H9 (cell line): ENCODE measurements around the gene PIMREG. TPM values are rescaled to one million over a fixed set of nuclear protein-coding genes. Genes with fewer than 3 reads are reported as not detected.

Source experiments
- DNase-seq: peaks from one replicate; pipeline ENCODE4 v3.0.0-alpha.2; 2017
- H2AFZ ChIP-seq: one replicate; pipeline ENCODE4 v1.6.1; 2013; ENCODE audit warnings: mild to moderate bottlenecking, low read length, control low read depth, moderate library complexity
- H2AK5ac ChIP-seq: 2 replicates; pipeline ENCODE4 v1.6.1; 2013; ENCODE audit warnings: low read length, control low read depth, mixed read lengths; ENCODE audit not compliant: insufficient read length
- H2BK120ac ChIP-seq: one replicate; pipeline ENCODE4 v1.6.1; 2013; ENCODE audit warnings: low read depth, mild to moderate bottlenecking, low read length, control low read depth, inconsistent platforms; ENCODE audit not compliant: poor library complexity, severe bottlenecking
- H2BK12ac ChIP-seq: 2 replicates; pipeline ENCODE4 v1.6.1; 2013; ENCODE audit warnings: low read length, control low read depth, mixed read lengths, low read depth; ENCODE audit not compliant: insufficient read length
- H2BK15ac ChIP-seq: 2 replicates; pipeline ENCODE4 v1.6.1; 2013; ENCODE audit warnings: low read depth, low read length, control low read depth
- H2BK20ac ChIP-seq: one replicate; pipeline ENCODE4 v1.6.1; 2013; ENCODE audit warnings: low read depth, mild to moderate bottlenecking, low read length, control low read depth, inconsistent platforms; ENCODE audit not compliant: poor library complexity, severe bottlenecking
- H2BK5ac ChIP-seq: 2 replicates; pipeline ENCODE4 v1.6.1; 2013; ENCODE audit warnings: low read length, control low read depth, mixed read lengths; ENCODE audit not compliant: insufficient read length
- H3K14ac ChIP-seq: 2 replicates; pipeline ENCODE4 v1.6.1; 2013; ENCODE audit warnings: low read length, control low read depth; ENCODE audit not compliant: insufficient read depth
- H3K18ac ChIP-seq: 2 replicates; pipeline ENCODE4 v1.6.1; 2013; ENCODE audit warnings: low read depth, mild to moderate bottlenecking, mixed read lengths, low read length, control low read depth; ENCODE audit not compliant: insufficient read length
- H3K23ac ChIP-seq: 2 replicates; pipeline ENCODE4 v1.6.1; 2013; ENCODE audit warnings: low read length, control low read depth, mixed read lengths, low read depth; ENCODE audit not compliant: insufficient read length
- H3K23me2 ChIP-seq: 2 replicates; pipeline ENCODE4 v1.6.1; 2013; ENCODE audit warnings: low read depth, mild to moderate bottlenecking, mixed read lengths, low read length, control low read depth; ENCODE audit not compliant: insufficient read length, poor library complexity, severe bottlenecking
- H3K27ac ChIP-seq: 2 replicates; pipeline ENCODE4 v1.5.1; 2013; ENCODE audit warnings: low read length, control low read depth, mixed read lengths, low read depth; ENCODE audit not compliant: insufficient read length
- H3K27me3 ChIP-seq: 2 replicates; pipeline ENCODE4 v1.6.1; 2013; ENCODE audit warnings: low read length, control low read depth, inconsistent platforms; ENCODE audit not compliant: insufficient read depth
- H3K4ac ChIP-seq: 2 replicates; pipeline ENCODE4 v1.6.1; 2013; ENCODE audit warnings: low read depth, mild to moderate bottlenecking, control low read depth, inconsistent platforms, low read length, moderate library complexity
- H3K4me1 ChIP-seq: 2 replicates; pipeline ENCODE4 v1.6.1; 2013; ENCODE audit warnings: low read length, control low read depth, inconsistent platforms; ENCODE audit not compliant: insufficient read depth
- H3K4me2 ChIP-seq: 2 replicates; pipeline ENCODE4 v1.6.1; 2013; ENCODE audit warnings: low read length, control low read depth, mixed read lengths; ENCODE audit not compliant: insufficient read length, insufficient read depth
- H3K56ac ChIP-seq: 2 replicates; pipeline ENCODE4 v1.6.1; 2013; ENCODE audit warnings: low read depth, mild to moderate bottlenecking, mixed read lengths, low read length, control low read depth; ENCODE audit not compliant: insufficient read length
- H3K79me1 ChIP-seq: 2 replicates; pipeline ENCODE4 v1.6.1; 2013; ENCODE audit warnings: low read depth, mild to moderate bottlenecking, moderate library complexity, low read length, control low read depth, inconsistent platforms; ENCODE audit not compliant: insufficient read depth, poor library complexity, severe bottlenecking
- H3K79me2 ChIP-seq: 2 replicates; pipeline ENCODE4 v1.6.1; 2013; ENCODE audit warnings: low read length, control low read depth, inconsistent platforms; ENCODE audit not compliant: insufficient read depth
- H3K9ac ChIP-seq: 2 replicates; pipeline ENCODE4 v1.6.1; 2013; ENCODE audit warnings: low read length, control low read depth, mixed read lengths; ENCODE audit not compliant: insufficient read length; ENCODE audit errors: extremely low read depth
- H3K9me3 ChIP-seq: one replicate; pipeline ENCODE4 v1.6.1; 2013; ENCODE audit warnings: low read depth, low read length, inconsistent platforms; ENCODE audit not compliant: control insufficient read depth
- H3T11ph ChIP-seq: one replicate; pipeline ENCODE4 v1.6.1; 2013; ENCODE audit warnings: mild to moderate bottlenecking, low read length, control low read depth, inconsistent platforms
- H4K20me1 ChIP-seq: one replicate; pipeline ENCODE4 v1.6.1; 2013; ENCODE audit not compliant: control insufficient read depth, insufficient read length, insufficient read depth
- H4K5ac ChIP-seq: 2 replicates; pipeline ENCODE4 v1.6.1; 2013; ENCODE audit warnings: low read depth, mild to moderate bottlenecking, mixed read lengths, low read length, control low read depth; ENCODE audit not compliant: insufficient read length
- H4K8ac ChIP-seq: replicated peaks from 2 replicates; pipeline ENCODE4 v1.6.1; 2013; ENCODE audit warnings: low read length, control low read depth, mixed read lengths, low read depth; ENCODE audit not compliant: insufficient read length
- H4K91ac ChIP-seq: 2 replicates; pipeline ENCODE4 v1.6.1; 2013; ENCODE audit warnings: low read depth, mild to moderate bottlenecking, moderate library complexity, mixed read lengths, low read length, control low read depth; ENCODE audit not compliant: insufficient read length
- H3K27ac Mint-ChIP-seq, 3 experiments: 2 replicates in 2 of 3; 3 replicates in 1 of 3; pipeline ENCODE4 v1.8.0; 2020 to 2021; ENCODE audit warnings: mixed read lengths in 3 of 3, mild to moderate bottlenecking in 1 of 3, moderate library complexity in 1 of 3
- H3K27me3 Mint-ChIP-seq: 2 replicates; pipeline ENCODE4 v1.8.0; 2021; ENCODE audit warnings: low read depth, mild to moderate bottlenecking, moderate library complexity, mixed read lengths
- H3K36me3 Mint-ChIP-seq, 3 experiments: 2 replicates in 2 of 3; 3 replicates in 1 of 3; pipeline ENCODE4 v1.8.0; 2020 to 2021; ENCODE audit warnings: low read depth in 3 of 3, mixed read lengths in 3 of 3; ENCODE audit not compliant: insufficient read depth in 1 of 3
- H3K4me1 Mint-ChIP-seq, 2 experiments: 2 replicates each; pipeline ENCODE4 v1.8.0; 2020; ENCODE audit warnings: mixed read lengths in 2 of 2
- H3K4me3 Mint-ChIP-seq, 2 experiments: 2 replicates in 1 of 2; 3 replicates in 1 of 2; pipeline ENCODE4 v1.8.0; 2020 to 2021; ENCODE audit warnings: mild to moderate bottlenecking in 2 of 2, mixed read lengths in 2 of 2, moderate library complexity in 1 of 2
- H3K9me3 Mint-ChIP-seq, 2 experiments: 2 replicates in 1 of 2; 3 replicates in 1 of 2; pipeline ENCODE4 v1.8.0; 2020; ENCODE audit warnings: mild to moderate bottlenecking in 2 of 2, mixed read lengths in 2 of 2, moderate library complexity in 1 of 2
- CTCF ChIP-seq: fragments of 200-600 bp; sonication (generic); conservative IDR thresholded peaks from 3 replicates; pipeline ENCODE4 v1.8.0; 2021; ENCODE audit warnings: antibody characterized with exemption, mild to moderate bottlenecking
- WGBS: extraction: QIAGEN DNeasy Blood & Tissue Kit; methylation state at CpG from one replicate; pipeline ENCODE4 v1.1.7; 2013; ENCODE audit warnings: missing lambda C conversion rate, low lambda C conversion rate, mixed read lengths; ENCODE audit not compliant: insufficient read length; ENCODE audit errors: extremely low coverage; 5-methylcytosine and 5-hydroxymethylcytosine counted together
- total RNA-seq: library from RNA; stranded (reverse); gene quantifications from 2 replicates; pipeline ENCODE4 v1.2.1, GENCODE V29; 2021

PIMREG gene
- total RNA-seq, 1 experiment from 2014 or later = 91.6 TPM

GRCh38 chr17:6470146-6470718 lies 26.0 kb downstream of the PIMREG start:
- Mint-ChIP-seq H3K27ac (no peak overlapping the region; a peak in 1 of 7 replicates), H3K27me3 (peaks cover 2% of the 10 kb centered on the region; the same call in 1 of the 2 replicates), H3K36me3 (no peaks in the 10 kb centered on the region; a peak in 3 of 7 replicates), H3K4me1 (peaks cover 29 to 45% of the 10 kb centered on the region in 2 experiments), H3K4me3 (no peak overlapping the region), H3K9me3 (peaks cover 0 to 3% of the 10 kb centered on the region in 2 experiments; a peak in 1 of 5 replicates)
- Histone ChIP-seq H4K20me1 (no peaks in the 10 kb centered on the region), H3K27me3 (no peaks in the 10 kb centered on the region; the same call in 1 of the 2 replicates), H4K5ac (no peak overlapping the region), H2BK5ac (no peak overlapping the region), H3K18ac (no peak overlapping the region), H3K4ac (no peak overlapping the region), H3K27ac (no peak overlapping the region), H2BK12ac (no peak overlapping the region), H2BK20ac (no peak overlapping the region), H3K23me2 (no peaks in the 10 kb centered on the region), H3K56ac (no peak overlapping the region), H3K4me2 (no peak overlapping the region), H2BK120ac (no peak overlapping the region), H3T11ph (no peak overlapping the region), H4K8ac (no peak overlapping the region), H2AK5ac (no peak overlapping the region), H2AFZ (no peak overlapping the region), H3K4me1 (no peaks in the 10 kb centered on the region), H2BK15ac (no peak overlapping the region), H3K9me3 (no peaks in the 10 kb centered on the region), H3K23ac (no peak overlapping the region), H3K79me1 (no peaks in the 10 kb centered on the region), H3K9ac (no peak overlapping the region), H3K79me2 (no peaks in the 10 kb centered on the region), H4K91ac (no peak overlapping the region), H3K14ac (no peak overlapping the region)
- DNase-seq = no peak
- no CpG with 5 or more reads among the region's 24 CpGs for WGBS
- TF ChIP-seq CTCF = no peak
